NB4 (cell line): ENCODE measurements around the gene BRME1.

Experiments used
- MYC ChIP-seq: IDR thresholded peaks from 2 replicates; pipeline ENCODE4 v1.6.1; 2011; ENCODE audit warnings: low read depth, low read length
- POLR2A ChIP-seq: IDR thresholded peaks from 2 replicates; pipeline ENCODE4 v1.6.1; 2011; ENCODE audit warnings: mild to moderate bottlenecking; ENCODE audit not compliant: insufficient read length; ENCODE audit errors: extremely low read depth
- TF ChIP-seq, protein P1 (sequence below): IDR thresholded peaks from one replicate; pipeline ENCODE4 v1.5.1; 2012; ENCODE audit warnings: low read depth, low read length

DNA sequence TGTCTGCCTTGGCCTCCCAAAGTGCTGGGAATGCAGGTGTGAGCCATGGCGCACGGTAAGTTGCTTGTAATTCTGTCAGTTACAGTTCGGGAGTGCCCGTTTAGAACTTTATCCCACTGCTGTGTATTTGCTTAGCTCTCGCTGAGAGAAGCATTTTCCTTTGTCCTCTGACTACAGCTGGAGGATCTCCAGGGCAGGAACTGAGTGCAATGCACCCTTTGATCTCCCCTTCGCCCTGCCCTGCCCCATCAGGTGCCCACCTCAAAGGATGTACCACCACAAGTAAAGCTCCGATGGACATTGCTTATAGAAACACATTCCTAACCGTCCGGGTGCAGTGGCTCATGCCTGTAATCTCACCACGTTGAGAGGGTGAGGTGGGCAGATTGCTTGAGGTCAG is 6.5 kb downstream of the BRME1 start:
- TF ChIP-seq, protein P1, sequence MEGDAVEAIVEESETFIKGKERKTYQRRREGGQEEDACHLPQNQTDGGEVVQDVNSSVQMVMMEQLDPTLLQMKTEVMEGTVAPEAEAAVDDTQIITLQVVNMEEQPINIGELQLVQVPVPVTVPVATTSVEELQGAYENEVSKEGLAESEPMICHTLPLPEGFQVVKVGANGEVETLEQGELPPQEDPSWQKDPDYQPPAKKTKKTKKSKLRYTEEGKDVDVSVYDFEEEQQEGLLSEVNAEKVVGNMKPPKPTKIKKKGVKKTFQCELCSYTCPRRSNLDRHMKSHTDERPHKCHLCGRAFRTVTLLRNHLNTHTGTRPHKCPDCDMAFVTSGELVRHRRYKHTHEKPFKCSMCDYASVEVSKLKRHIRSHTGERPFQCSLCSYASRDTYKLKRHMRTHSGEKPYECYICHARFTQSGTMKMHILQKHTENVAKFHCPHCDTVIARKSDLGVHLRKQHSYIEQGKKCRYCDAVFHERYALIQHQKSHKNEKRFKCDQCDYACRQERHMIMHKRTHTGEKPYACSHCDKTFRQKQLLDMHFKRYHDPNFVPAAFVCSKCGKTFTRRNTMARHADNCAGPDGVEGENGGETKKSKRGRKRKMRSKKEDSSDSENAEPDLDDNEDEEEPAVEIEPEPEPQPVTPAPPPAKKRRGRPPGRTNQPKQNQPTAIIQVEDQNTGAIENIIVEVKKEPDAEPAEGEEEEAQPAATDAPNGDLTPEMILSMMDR, result no peak
- TF ChIP-seq POLR2A (no peak), MYC (no peak)
